Thymus (tissue), 11 donors: ENCODE results near the gene LMTK3. TPM values are rescaled to one million over a fixed set of nuclear protein-coding genes. Genes with fewer than 3 reads are reported as not detected.
A peak's percentile ranks its signal among the peaks of the same experiment; 100 is the strongest.

Experiments used
- DNase-seq, 9 donors: peaks; one replicate each; pipeline ENCODE4 v3.0.0-alpha.2; 2013; ENCODE audit warnings: low spot score in 9 of 9, low read depth in 6 of 9, missing footprints in 1 of 9
- H3K27ac ChIP-seq, 2 donors: one replicate each; pipeline ENCODE4 v1.5.1; 2013; ENCODE audit warnings: control low read depth in 1 of 2, low read depth in 1 of 2, low read length in 1 of 2, mild to moderate bottlenecking in 1 of 2, moderate library complexity in 1 of 2
- H3K27me3 ChIP-seq, 2 donors: one replicate each; pipeline ENCODE4 v1.5.1; 2013; ENCODE audit warnings: low read length in 1 of 2; ENCODE audit not compliant: control insufficient read depth in 2 of 2, insufficient read depth in 1 of 2
- H3K36me3 ChIP-seq, 2 donors: one replicate each; pipeline ENCODE4 v1.5.1; 2013; ENCODE audit warnings: low read length in 1 of 2, mild to moderate bottlenecking in 1 of 2, moderate library complexity in 1 of 2; ENCODE audit not compliant: control insufficient read depth in 2 of 2, insufficient read depth in 2 of 2
- H3K4me1 ChIP-seq, 2 donors: one replicate each; pipeline ENCODE4 v1.5.1; 2013; ENCODE audit warnings: low read length in 2 of 2; ENCODE audit not compliant: control insufficient read depth in 2 of 2, insufficient read depth in 2 of 2
- H3K4me3 ChIP-seq, 2 donors: one replicate each; pipeline ENCODE4 v1.5.1; 2013; ENCODE audit warnings: low read length in 2 of 2, control low read depth in 1 of 2, mild to moderate bottlenecking in 1 of 2
- H3K9me3 ChIP-seq, 2 donors: one replicate each; pipeline ENCODE4 v1.5.1; 2013; ENCODE audit warnings: low read length in 1 of 2, mild to moderate bottlenecking in 1 of 2; ENCODE audit not compliant: control insufficient read depth in 2 of 2, insufficient read depth in 1 of 2
- WGBS: extraction: QIAGEN DNeasy Blood & Tissue Kit; methylation state at CpG from one replicate; pipeline ENCODE4 v1.1.7; 2013; 5-methylcytosine and 5-hydroxymethylcytosine counted together
- polyA plus RNA-seq: library from polyadenylated mRNA; stranded (reverse); fragments of 200-250 nt; gene quantifications from one replicate; pipeline ENCODE4 v1.2.3, GENCODE V29; 2013
- total RNA-seq: library from RNA; stranded (reverse); fragments of 120-200 nt; gene quantifications from one replicate; pipeline ENCODE4 v1.2.4, GENCODE V29; 2013
- donor health status: healthy.

The LMTK3 gene
- total and polyA plus RNA-seq, 2 donors: 0.19 to 1.5 TPM

DNA sequence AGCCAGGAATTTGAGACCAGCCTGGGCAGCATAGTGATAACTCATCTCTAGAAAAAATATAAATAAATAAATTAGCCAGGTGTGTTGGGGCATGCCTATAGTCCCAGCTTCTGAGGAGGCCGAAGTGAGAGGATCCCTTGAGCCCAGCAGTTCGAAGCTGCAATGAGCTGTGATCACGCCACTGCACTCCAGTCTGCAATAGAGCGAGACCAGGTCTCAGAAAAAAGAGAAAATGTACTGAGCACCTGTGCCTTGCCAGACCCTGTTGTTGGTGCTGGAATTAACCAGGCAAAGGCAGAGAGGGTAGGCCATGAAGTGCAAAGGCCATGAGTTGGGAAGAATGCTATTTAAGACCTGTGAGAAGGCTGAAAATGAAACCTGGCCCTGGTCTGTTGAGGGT, 39.8 kb downstream of the LMTK3 start:
- Histone ChIP-seq H3K4me3 (no peak overlapping the region), H3K36me3 (peaks cover 66% of the 10 kb centered on the region in 2 donors), H3K9me3 (peaks cover 0 to 6% of the 10 kb centered on the region in 2 donors), H3K27ac (no peak overlapping the region), H3K4me1 (peaks cover 36 to 48% of the 10 kb centered on the region in 2 donors), H3K27me3 (no peaks in the 10 kb centered on the region)
- 94% methylated on average over 4 of the region's 4 CpGs for WGBS
- no peak for DNase-seq

GRCh38 chr19:48470856-48471255, 40.8 kb downstream of the LMTK3 start:
- no peak overlapping the region for H3K27ac ChIP-seq
- H3K9me3 ChIP-seq: peaks cover 0 to 5% of the 10 kb centered on the region in 2 donors
- H3K4me1 ChIP-seq: peaks cover 36 to 45% of the 10 kb centered on the region in 2 donors
- no peak for DNase-seq
- H3K36me3 ChIP-seq: peaks cover 56% of the 10 kb centered on the region in 2 donors
- no peak overlapping the region for H3K4me3 ChIP-seq
- no peaks in the 10 kb centered on the region for H3K27me3 ChIP-seq
- 96% methylated on average over 10 of the region's 10 CpGs for WGBS

DNA sequence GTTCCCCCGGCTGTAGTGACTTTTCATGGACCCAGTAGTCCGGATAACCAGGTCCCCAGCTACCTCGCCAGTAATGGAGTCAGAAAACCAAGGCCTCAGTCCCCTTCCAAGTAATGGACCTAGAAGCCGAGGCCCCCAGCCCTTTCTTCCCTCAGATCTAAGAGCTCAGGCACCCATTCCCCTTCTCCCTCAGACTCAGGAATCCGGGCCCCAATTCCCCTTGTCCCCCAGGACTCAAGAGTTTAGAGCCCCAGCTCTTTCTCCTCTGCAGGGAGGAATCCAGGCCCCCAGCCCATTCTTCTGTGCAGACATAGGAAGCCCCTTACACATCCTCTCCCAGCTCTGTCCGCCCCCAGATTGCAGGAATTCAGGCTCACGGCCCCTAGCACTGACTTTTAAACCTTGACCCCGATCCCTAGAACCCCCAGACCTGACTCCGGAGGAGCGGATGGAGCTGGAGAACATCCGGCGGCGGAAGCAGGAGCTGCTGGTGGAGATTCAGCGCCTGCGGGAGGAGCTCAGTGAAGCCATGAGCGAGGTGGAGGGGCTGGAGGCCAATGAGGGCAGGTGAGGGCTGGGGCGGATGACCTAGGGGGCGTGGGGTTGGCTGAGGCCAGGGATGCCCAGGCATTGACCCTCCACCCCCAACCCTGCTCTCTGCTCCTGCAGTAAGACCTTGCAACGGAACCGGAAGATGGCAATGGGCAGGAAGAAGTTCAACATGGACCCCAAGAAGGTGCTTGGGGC, 41.5 kb downstream of the LMTK3 start:
- DNase-seq: no peak
- H3K27ac ChIP-seq: peak overlapping the region; percentile 41 to 43
- H3K4me1 ChIP-seq: peaks cover 28 to 37% of the 10 kb centered on the region in 2 donors
- 73% methylated on average over 20 of the region's 20 CpGs for WGBS
- H3K4me3 ChIP-seq: peak overlapping the region; percentile 84 to 88
- H3K36me3 ChIP-seq: peaks cover 49 to 50% of the 10 kb centered on the region in 2 donors
- H3K27me3 ChIP-seq: no peaks in the 10 kb centered on the region
- H3K9me3 ChIP-seq: no peaks in the 10 kb centered on the region

DNA sequence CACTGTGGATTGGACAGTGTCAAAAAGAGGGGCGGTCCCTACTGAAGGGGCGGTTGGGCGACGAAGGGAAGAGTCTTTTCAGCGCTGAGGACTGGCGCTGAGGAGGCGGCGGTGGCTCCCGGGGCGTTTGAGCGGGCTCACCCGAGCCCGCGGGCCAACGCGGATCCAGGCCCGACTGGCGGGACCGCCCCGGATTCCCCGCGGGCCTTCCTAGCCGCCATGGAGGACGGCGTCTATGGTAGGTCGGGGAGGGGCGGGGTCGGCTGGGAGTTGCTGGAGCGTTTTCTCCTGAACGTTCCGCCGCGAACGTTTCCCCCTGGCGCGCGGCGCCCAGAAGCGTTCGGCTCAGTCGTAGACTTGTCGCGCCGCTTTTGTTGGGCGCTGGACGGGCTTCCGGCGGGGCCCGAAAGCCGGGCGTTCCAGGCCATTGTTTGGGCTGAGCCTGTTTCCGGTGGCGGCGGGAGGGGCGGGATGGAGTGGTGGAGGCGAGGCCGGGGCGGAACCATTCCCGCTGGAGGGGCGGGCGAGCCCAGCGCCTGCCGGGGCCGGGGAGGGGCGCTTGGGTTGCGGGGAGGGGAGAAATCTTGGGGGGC, 42.2 kb downstream of the LMTK3 start, which contains the start of gene CYTH2:
Gene CYTH2 (plus strand): TSS at position 81 of the 593 bp plus-strand sequence. CDS start 139 bp downstream, at position 220.
- Histone ChIP-seq H3K27me3 (no peaks in the 10 kb centered on the region), H3K9me3 (no peaks in the 10 kb centered on the region), H3K36me3 (peaks cover 42 to 43% of the 10 kb centered on the region in 2 donors), H3K27ac (peak within 1 kb of the TSS; percentile 92 to 95), H3K4me3 (peak within 1 kb of the TSS; percentile 84 to 88), H3K4me1 (peaks cover 21 to 30% of the 10 kb centered on the region in 2 donors)
- WGBS: under 1% methylated on average over 66 of the region's 66 CpGs
- peak in 4 of 9 donors; percentile 51 to 81 (median 70) for DNase-seq

GRCh38 chr19:48468772-48469288, 42.8 kb downstream of the LMTK3 start:
- Histone ChIP-seq H3K9me3 (no peaks in the 10 kb centered on the region), H3K4me1 (peaks cover 15 to 24% of the 10 kb centered on the region in 2 donors), H3K36me3 (peaks cover 36 to 37% of the 10 kb centered on the region in 2 donors), H3K27me3 (no peaks in the 10 kb centered on the region), H3K4me3 (peak overlapping the region; percentile 84 to 88), H3K27ac (peak overlapping the region; percentile 43 to 92)
- DNase-seq: peak; percentile 100
- WGBS: under 1% methylated on average over 36 of the region's 36 CpGs

- 92% methylated on average over 16 of the region's 16 CpGs for WGBS
- H3K36me3 ChIP-seq: peaks cover 15 to 16% of the 10 kb centered on the region in 2 donors
- no peak overlapping the region for H3K27ac ChIP-seq
- no peaks in the 10 kb centered on the region for H3K27me3 ChIP-seq
- no peaks in the 10 kb centered on the region for H3K9me3 ChIP-seq
- no peak overlapping the region for H3K4me3 ChIP-seq
- peaks cover 15 to 20% of the 10 kb centered on the region in 2 donors for H3K4me1 ChIP-seq
- no peak for DNase-seq
Measured at GRCh38 chr19:48466561-48467325, 44.9 kb downstream of the LMTK3 start.

DNA sequence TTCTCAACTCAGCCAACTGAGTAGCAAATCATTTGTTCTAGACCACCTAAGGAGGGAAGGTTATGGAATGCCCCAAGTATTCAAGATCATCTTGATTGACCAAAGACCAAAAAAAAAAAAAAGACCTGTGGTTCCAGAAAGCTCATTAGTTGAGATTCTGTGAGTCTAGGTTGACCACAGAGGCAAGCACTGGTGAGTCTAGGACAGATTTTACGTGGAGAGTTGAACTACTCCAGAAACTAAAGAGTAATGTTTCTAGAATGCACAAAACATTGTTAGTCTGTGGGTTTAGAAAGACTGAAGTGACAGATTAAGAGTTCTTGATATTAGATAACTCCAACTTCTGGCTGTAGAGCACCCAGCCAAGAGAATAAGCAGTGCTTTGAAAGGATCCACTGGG, 46.4 kb downstream of the LMTK3 start:
- WGBS: 98% methylated on average over 1 of the region's 1 CpG
- H3K4me1 ChIP-seq: peaks cover 9 to 12% of the 10 kb centered on the region in 2 donors
- no peaks in the 10 kb centered on the region for H3K27me3 ChIP-seq
- H3K4me3 ChIP-seq: no peak overlapping the region
- DNase-seq: no peak
- H3K9me3 ChIP-seq: no peaks in the 10 kb centered on the region
- peaks cover 0 to under 1% of the 10 kb centered on the region in 2 donors for H3K36me3 ChIP-seq
- H3K27ac ChIP-seq: no peak overlapping the region

GRCh38 chr19:48461982-48462655, 49.5 kb downstream of the LMTK3 start:
- H3K27ac ChIP-seq: no peak overlapping the region
- WGBS: 96% methylated on average over 62 of the region's 62 CpGs
- no peak overlapping the region for H3K4me3 ChIP-seq
- no peak for DNase-seq
- H3K4me1 ChIP-seq: no peaks in the 10 kb centered on the region
- H3K36me3 ChIP-seq: peaks cover 0 to 4% of the 10 kb centered on the region in 2 donors
- no peaks in the 10 kb centered on the region for H3K9me3 ChIP-seq
- no peaks in the 10 kb centered on the region for H3K27me3 ChIP-seq
